AG04449 (cell line): ENCODE measurements around the gene NANOGP8.

Experiments
- CTCF ChIA-PET: fragments of 350-600 bp; formaldehyde crosslinking; extraction: SDS; loops from one replicate; lab custom pipeline; 2021; ENCODE audit warnings: antibody characterized with exemption; lab: Yijun Ruan, JAX
- POLR2A ChIA-PET: fragments of 400-600, 350-600 bp; formaldehyde crosslinking; extraction: SDS; loops from one replicate; lab custom pipeline; 2020; ENCODE audit warnings: antibody characterized with exemption, inconsistent platforms; lab: Yijun Ruan, JAX
- DNase-seq: peaks from one replicate; pipeline ENCODE4 v3.0.0-alpha.2; 2010; ENCODE audit warnings: low read depth, low spot score
- H3K4me3 ChIP-seq: 2 replicates; pipeline ENCODE4 v1.5.1; 2011; ENCODE audit warnings: low read depth, mild to moderate bottlenecking, control low read depth, low read length
- TF ChIP-seq, protein P1 (sequence below): IDR thresholded peaks from one replicate; pipeline ENCODE4 v1.5.1; 2011; ENCODE audit warnings: mild to moderate bottlenecking, moderate library complexity, low read length, control low read depth, inconsistent platforms; ENCODE audit not compliant: insufficient read depth; ENCODE audit errors: missing control alignments

The NANOGP8 gene

DNA sequence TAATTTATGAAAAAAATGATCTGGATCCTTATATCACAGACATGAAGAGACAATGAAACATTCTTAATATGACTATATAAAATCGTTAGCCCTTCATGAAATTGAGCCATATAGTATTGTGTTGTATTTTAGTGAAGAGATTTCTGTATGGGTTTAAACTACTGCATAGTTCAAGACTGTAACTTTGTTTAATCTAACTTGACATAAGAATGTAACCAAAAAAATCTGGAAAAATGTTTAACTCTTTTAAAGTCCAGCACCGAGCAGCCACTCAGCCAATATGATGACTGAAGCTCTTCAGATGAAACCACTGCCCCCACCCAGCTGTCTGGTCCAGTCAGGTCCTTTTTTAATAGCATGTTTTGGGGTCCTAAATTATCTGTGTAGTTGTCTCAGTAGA is 4.9 kb downstream of the NANOGP8 start:
- no peak for DNase-seq
- no peak overlapping the region for H3K4me3 ChIP-seq
- ChIA-PET CTCF (interaction anchor here (0.6 to 6.1 kb wide), 10 partner anchors 10 to 671 kb away, joined by 3 to 101 read pairs (median 20); no protein-coding TSS in a partner anchor), POLR2A (no interaction called here)
- TF ChIP-seq, protein P1, sequence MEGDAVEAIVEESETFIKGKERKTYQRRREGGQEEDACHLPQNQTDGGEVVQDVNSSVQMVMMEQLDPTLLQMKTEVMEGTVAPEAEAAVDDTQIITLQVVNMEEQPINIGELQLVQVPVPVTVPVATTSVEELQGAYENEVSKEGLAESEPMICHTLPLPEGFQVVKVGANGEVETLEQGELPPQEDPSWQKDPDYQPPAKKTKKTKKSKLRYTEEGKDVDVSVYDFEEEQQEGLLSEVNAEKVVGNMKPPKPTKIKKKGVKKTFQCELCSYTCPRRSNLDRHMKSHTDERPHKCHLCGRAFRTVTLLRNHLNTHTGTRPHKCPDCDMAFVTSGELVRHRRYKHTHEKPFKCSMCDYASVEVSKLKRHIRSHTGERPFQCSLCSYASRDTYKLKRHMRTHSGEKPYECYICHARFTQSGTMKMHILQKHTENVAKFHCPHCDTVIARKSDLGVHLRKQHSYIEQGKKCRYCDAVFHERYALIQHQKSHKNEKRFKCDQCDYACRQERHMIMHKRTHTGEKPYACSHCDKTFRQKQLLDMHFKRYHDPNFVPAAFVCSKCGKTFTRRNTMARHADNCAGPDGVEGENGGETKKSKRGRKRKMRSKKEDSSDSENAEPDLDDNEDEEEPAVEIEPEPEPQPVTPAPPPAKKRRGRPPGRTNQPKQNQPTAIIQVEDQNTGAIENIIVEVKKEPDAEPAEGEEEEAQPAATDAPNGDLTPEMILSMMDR = no peak

DNA sequence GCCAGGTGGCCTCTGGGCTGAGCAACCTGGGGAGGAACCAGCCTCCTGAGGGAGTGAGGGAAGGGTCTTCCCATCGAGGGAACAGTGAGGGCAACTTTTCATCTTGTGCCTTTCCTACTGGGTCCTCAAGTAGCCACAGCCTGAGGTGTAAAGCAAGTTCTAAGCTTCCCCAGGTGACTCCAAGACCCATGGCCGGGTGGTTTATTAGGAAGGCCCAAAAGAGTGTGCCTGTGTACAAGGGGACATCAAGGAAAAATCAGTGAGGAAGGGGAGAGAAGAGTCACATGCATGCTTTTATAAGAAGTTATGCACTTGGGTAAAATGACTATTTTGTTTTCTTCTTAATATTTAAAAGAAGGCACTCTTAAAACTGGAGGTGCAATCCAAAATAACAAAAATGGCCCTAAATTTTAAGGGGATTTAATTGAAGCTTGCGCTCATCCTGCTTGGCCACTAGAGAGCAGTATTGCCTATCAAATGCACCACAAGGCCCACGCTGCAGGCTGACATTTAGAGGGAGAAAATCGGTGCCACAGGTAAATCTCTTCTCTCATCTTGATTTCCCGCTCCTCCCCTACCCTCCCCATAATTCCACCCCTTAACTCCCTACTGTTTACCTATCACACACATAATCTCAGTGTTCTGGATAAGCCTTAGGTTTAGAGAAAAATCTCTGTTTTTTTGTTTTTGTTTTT is 6.7 kb downstream of the NANOGP8 start:
- POLR2A ChIA-PET = no interaction called here

DNA sequence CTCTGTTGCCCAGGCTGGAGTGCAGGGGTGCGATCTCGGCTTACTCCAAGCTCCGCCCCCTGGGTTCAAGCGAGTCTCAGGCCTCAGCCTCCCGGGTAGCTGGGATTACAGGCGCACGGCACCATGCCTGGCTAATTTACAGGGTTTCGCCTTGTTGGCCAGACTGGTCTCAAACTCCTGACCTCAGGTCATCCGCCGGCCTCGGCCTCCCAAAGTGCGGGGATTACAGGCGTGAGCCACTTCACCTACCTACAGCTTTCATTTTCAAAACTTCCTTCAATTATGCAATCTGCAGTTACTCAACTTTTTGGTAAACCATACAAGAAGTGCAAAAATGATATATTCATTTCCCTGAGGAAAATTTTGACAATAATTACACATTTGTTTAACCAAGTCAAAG is 14.0 kb downstream of the NANOGP8 start:
- ChIA-PET CTCF (interaction anchor here (6.1 kb wide), 1 partner anchor 8 kb away, joined by 36 read pairs; no protein-coding TSS in a partner anchor), POLR2A (no interaction called here)
- TF ChIP-seq, protein P1 = no peak
- DNase-seq = no peak
- H3K4me3 ChIP-seq = no peak overlapping the region

More for the DNA sequence above, 6.7 kb downstream of the NANOGP8 start:
- H3K4me3 ChIP-seq = no peak overlapping the region
- DNase-seq = peak; percentile 14
- CTCF ChIA-PET = interaction anchor here (0.7 to 6.1 kb wide), 26 partner anchors 10 to 442 kb away, joined by 3 to 101 read pairs (median 5); no protein-coding TSS in a partner anchor
- TF ChIP-seq, protein P1 = peak; percentile 68

DNA sequence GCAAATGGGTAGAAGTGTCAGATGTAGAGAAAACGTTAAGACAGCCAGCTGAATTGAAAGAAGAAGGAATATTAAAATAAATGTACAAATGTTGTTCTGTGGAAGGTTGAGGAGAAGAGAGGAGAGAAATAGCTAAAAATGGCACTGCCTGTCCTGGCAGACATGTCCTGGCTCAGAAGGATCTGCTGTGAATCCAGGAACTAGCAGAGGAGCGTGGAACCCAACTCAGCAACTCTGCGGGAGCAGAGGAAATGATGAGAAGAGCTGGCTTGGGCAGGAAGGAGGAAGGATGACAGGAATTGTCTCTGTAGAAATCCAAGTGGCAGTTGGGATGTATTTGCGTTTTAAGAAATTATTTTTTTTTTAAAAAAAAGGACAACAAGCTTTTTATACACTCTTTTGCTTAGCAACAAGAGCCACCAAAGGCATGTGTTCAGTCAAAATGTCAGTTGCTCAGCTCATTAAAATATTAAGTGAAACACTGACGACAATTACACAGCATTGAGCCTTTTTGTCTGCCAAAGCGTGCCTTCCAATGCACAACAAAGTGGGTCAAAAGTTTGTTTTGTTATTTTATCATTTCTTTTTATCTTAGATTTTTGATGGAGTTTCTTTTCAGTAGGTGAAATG is 16.1 kb downstream of the NANOGP8 start:
- ChIA-PET POLR2A (no interaction called here), CTCF (interaction anchor here (0.8 to 6.1 kb wide), 3 partner anchors 9 to 375 kb away, joined by 3 to 36 read pairs (median 4); no protein-coding TSS in a partner anchor)
- DNase-seq = no peak
- H3K4me3 ChIP-seq = no peak overlapping the region
- TF ChIP-seq, protein P1 = no peak

DNA sequence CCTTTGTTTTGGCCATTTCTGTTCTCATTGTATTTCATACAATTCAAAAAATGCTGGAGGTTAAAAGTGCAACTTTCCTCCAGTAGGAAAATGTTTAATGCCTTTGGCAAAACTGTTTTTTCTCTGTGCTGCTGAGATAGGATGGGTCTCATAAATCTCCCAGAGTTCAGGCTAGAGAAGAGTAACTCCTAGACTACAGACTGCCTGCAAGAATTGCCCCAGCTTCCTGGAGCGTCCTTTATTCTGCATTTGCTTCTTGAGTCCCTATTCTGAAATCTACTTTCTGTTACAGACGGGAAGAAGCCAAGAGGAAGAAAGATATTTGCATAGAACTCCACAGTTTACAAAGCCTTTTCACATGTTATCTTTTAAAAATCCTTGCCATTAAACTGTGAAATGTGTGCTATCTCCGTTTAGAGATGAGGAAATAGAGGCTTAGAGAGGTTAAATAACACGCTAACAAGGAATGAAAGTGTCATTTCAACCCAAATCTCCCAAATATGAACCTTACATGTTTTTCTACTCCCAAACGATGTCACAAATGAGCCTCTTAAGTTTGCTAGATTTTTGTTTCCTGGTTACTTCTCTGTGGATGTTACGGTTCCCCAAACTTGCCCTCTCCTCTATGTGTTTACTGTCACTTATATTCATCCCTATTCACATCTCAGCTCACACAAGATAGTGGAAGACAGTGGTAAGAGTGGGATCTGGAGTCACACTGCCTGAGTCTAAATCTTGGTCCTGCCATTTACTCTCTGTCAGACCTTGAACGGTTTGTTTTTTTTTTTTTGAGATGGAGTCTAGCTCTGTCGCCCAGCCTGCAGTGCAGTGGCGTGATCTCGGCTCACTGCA is 17.4 kb downstream of the NANOGP8 start:
- TF ChIP-seq, protein P1 = no peak
- no peak overlapping the region for H3K4me3 ChIP-seq
- DNase-seq = no peak
- POLR2A ChIA-PET = no interaction called here
- CTCF ChIA-PET = interaction anchor here (1.6 to 6.1 kb wide), 2 partner anchors 12 to 377 kb away, joined by 6 to 36 read pairs; no protein-coding TSS in a partner anchor
